ENCODE results near the gene TRAFD1. TPM values are rescaled to one million over a fixed set of nuclear protein-coding genes. Genes with fewer than 3 reads are reported as not detected.

Gene TRAFD1
- total and polyA plus RNA-seq, 8 donors = 40.1 to 46.2 (median 42.6) TPM

DNA sequence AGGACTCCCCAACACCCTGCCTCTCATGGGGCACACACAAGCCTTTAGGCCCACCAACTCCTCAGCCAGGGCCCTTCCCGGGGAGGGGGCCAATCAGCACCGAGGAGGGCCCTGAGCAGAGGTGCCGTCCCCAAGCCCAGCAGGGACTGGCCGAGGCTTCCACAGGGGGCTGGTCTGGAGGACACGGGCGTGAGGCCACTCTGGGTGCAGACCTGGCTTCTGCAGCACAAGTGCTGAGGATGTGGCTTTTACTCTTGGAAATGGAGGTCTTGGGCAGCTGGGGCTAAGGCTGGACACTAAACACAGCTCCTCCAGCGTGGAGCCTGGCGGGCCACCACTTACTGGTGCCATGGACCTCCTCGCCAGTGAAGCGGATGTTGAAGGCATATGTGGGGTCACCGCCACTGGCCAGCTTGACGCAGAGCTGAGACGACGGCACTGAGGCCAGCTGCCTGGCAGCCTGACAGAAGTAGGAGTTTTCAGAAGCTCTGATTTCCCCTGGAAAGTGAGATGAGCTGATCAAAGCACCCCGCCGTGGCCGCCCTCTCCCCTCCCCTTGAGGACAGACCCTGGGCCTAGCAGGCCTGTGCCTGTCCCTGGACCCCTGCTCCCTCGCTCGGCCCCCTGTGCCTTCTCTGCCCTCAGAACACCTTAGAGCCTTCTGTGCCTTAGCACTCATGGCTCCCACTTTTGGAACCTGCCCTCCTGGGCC, 44.0 kb downstream of the TRAFD1 start:
- H3K9me3 ChIP-seq = no peaks in the 10 kb centered on the region
- TF ChIP-seq CTCF (IDR thresholded peaks at IDR 0.05) = no peak
- DNase-seq (no peak), ATAC-seq (no peak)
- no peaks in the 10 kb centered on the region for H3K27me3 ChIP-seq
- no peak overlapping the region for H3K4me3 ChIP-seq
- no peaks in the 10 kb centered on the region for H3K4me1 ChIP-seq
- H3K27ac ChIP-seq = no peak overlapping the region
- intact Hi-C loops (cut with DNase I) = no loop called here
- H3K36me3 ChIP-seq = peaks cover 0 to 78% of the 10 kb centered on the region in 2 donors

- no peak for DNase-seq
- H3K27me3 ChIP-seq = no peaks in the 10 kb centered on the region
- no peaks in the 10 kb centered on the region for H3K4me1 ChIP-seq
- ATAC-seq = no peak
- no peaks in the 10 kb centered on the region for H3K9me3 ChIP-seq
- intact Hi-C loops (cut with DNase I) = no loop called here
- H3K4me3 ChIP-seq = no peak overlapping the region
- H3K27ac ChIP-seq = no peak overlapping the region
- peaks cover 0 to 84% of the 10 kb centered on the region in 2 donors for H3K36me3 ChIP-seq
- TF ChIP-seq CTCF (IDR thresholded peaks at IDR 0.05) = no peak
These were observed 44.6 kb downstream of the TRAFD1 start for GRCh38 chr12:112169966-112170365.

- Histone ChIP-seq H3K4me1 (no peaks in the 10 kb centered on the region), H3K36me3 (peaks cover 0 to 89% of the 10 kb centered on the region in 2 donors), H3K27ac (no peak overlapping the region), H3K4me3 (no peak overlapping the region), H3K9me3 (no peaks in the 10 kb centered on the region), H3K27me3 (no peaks in the 10 kb centered on the region)
- ATAC-seq = peak; percentile 38
- intact Hi-C loops (cut with DNase I) = no loop called here
- no peak for DNase-seq
- TF ChIP-seq CTCF (IDR thresholded peaks at IDR 0.05) = peak in 1 of 2 donors; percentile 38
These were observed 45.0 kb downstream of the TRAFD1 start for GRCh38 chr12:112170376-112170775.

DNA sequence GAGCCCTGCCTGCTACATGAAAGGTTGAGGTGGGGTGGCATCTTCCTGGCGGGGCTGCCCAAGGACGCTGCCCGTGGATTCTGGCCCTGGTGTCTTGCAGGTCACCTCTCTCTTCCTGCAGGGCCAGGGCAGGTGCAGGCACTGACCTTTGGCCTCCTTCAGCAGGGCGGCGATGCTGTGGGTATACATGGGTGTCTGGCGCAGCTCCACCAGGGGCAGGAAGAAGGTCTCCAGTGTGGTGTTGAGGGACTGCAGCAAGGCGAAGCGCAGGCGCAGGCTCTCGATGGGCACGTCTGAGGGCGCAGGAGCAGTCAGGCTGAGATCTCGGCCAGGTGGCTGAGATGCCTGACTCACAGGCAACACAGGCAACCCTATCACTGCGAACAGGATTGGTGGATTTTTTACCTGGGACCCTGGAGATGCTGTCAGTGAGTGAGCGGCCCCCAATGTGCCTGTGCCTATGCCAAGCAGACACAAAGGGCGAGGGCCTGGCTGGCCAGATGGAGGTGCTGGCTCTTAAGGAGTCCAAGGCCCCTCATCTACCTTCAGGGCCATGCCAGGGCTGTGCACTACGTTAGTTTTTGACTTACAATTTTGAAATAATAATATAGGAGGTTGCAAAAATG, 45.7 kb downstream of the TRAFD1 start:
- intact Hi-C loops (cut with DNase I) = no loop called here
- no peak overlapping the region for H3K4me3 ChIP-seq
- no peak for TF ChIP-seq CTCF (IDR thresholded peaks at IDR 0.05)
- no peaks in the 10 kb centered on the region for H3K27me3 ChIP-seq
- H3K4me1 ChIP-seq = no peaks in the 10 kb centered on the region
- H3K36me3 ChIP-seq = peaks cover 0 to 93% of the 10 kb centered on the region in 2 donors
- DNase-seq = no peak
- no peaks in the 10 kb centered on the region for H3K9me3 ChIP-seq
- H3K27ac ChIP-seq = no peak overlapping the region
- no peak for ATAC-seq

DNA sequence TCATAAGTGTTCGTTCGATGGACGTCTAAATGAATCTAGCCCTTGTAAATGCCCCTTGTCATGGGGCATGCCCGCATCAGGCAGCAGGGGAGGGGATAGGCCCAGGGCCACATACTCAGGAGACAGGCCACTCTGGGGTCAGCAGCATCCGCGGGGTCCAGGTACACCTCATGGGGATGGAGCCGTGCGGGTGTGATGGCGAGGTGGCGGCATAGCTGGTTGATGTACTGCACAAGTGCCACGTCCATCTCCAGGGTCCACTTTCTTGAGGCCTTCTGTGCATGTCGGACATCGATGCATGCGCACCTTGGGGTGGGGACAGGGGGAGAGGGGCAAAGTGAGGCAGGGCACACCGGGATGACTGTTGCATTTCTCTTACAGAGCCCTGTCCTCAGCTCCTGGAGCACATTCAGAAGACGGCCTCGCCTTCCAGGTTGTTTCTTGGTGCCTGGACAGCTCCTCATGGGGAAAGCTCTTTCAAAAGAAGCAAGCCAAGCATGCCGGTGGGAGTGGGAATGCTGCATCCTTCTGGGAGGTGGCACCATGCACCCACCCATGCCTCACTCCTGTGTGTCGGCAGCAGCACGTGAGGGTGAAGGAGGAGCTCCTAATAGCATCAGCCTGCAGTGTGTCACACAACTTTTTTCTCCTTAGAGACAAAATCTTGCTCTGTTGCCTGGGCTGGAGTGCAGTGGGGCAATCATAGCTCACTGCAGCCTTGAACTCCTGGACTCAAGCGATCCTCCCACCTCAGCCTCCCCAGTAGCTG, 47.4 kb downstream of the TRAFD1 start:
- Histone ChIP-seq H3K4me3 (no peak overlapping the region), H3K27me3 (no peaks in the 10 kb centered on the region), H3K36me3 (peaks cover 0 to 92% of the 10 kb centered on the region in 2 donors), H3K4me1 (no peaks in the 10 kb centered on the region), H3K9me3 (no peaks in the 10 kb centered on the region), H3K27ac (no peak overlapping the region)
- TF ChIP-seq CTCF (IDR thresholded peaks at IDR 0.05) = no peak
- DNase-seq = no peak
- ATAC-seq = no peak
- intact Hi-C loops (cut with DNase I) = no loop called here

Measured in left lung (tissue), 10 donors.